GM21619 (cell line): Measurements from ENCODE around the gene RPL36A.
A peak's percentile ranks its signal among the peaks of the same experiment; 100 is the strongest.

ENCODE experiments used
- ATAC-seq: cut with Tn5 transposase; IDR thresholded peaks from one replicate; pipeline ENCODE4 v1.9.1; 2021; ENCODE audit not compliant: unreplicated experiment

Gene RPL36A

DNA sequence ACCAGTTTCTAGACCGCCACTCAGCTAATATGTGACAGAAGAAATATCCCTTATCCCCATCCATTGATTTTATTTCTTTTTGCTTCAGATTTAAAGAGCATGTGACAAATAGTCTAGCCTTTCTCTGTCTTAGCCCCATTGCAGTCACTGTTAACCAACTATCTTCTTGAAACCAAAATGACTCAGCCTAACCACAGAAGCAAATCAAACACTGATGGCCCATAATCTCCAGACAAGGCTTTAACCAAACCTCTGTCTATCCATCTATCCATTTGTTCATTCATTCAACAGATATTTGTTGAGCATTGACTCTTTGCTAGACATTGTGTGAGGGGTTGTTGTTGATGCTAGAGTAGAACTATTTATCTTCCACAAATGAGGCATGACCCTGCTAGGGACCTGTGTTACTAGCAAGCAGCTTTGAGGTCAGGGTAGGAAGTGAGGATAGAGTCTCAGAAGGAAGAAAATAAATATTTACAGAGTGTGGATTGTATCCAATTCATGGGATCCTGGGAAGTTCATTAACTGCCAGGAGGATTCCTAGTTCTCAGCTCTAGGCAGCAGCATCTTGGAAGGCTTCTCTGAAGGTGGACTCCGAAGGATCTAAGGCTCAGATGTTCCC lies 39.8 kb downstream of the RPL36A start:
- peak; percentile 96 for ATAC-seq

DNA sequence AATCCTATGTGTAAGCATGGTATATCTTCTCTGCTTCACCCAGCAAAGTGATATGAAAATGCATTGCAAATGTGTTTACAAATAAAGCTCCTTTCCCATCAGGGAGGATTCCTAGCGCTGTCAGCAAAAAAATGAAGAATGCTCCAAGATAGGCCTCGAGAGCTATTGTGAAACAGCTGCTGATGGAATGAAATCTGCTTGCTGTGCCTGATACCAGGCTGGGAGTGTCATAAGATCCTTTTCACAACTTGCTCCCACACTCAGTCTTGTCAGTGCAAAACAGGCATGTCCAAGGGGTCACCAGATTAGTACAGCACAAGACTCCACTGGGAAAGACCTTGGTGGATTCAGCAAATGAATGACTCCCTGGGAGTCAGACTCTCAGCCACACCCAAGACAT lies 51.3 kb downstream of the RPL36A start:
- no peak for ATAC-seq
